Brain microvascular endothelial cell (primary cell): ENCODE results near the gene RPS27A.
"Not testable (repeated sequence)": the region's sequence is repeated elsewhere in the genome, so short reads cannot be mapped to it uniquely, and the experiment has no call there.

ENCODE experiments used
- DNase-seq: peaks from one replicate; pipeline ENCODE4 v3.0.0-alpha.2; 2020
- H3K27ac ChIP-seq: fragments of 250-450 bp; sonication (Bioruptor Pico); 2 replicates; pipeline ENCODE4 v1.5.1; 2020; ENCODE audit warnings: mild to moderate bottlenecking, moderate library complexity
- H3K27me3 ChIP-seq: fragments of 250-450 bp; sonication (Bioruptor Pico); replicated peaks from 2 replicates; pipeline ENCODE4 v1.5.1; 2020; ENCODE audit warnings: mild to moderate bottlenecking
- H3K36me3 ChIP-seq: fragments of 250-450 bp; sonication (Bioruptor Pico); replicated peaks from 2 replicates; pipeline ENCODE4 v1.5.1; 2020; ENCODE audit warnings: mild to moderate bottlenecking
- H3K4me3 ChIP-seq: 2 replicates; pipeline ENCODE4 v1.5.1; 2011; ENCODE audit warnings: low read depth, mild to moderate bottlenecking, control low read depth, low read length, moderate library complexity
- in situ Hi-C: cut with HindIII; loops from 2 replicates; pipeline ENCODE4 v1.10.0; 2017; ENCODE audit warnings: low sequenced_read_pairs, low pct_ligation_motif_present
- TF ChIP-seq, protein P1 (sequence below): IDR thresholded peaks from 2 replicates; pipeline ENCODE4 v1.5.1; 2011; ENCODE audit warnings: low read depth, mild to moderate bottlenecking, moderate library complexity, low read length, control low read depth, inconsistent platforms; ENCODE audit errors: missing control alignments

Gene RPS27A

DNA sequence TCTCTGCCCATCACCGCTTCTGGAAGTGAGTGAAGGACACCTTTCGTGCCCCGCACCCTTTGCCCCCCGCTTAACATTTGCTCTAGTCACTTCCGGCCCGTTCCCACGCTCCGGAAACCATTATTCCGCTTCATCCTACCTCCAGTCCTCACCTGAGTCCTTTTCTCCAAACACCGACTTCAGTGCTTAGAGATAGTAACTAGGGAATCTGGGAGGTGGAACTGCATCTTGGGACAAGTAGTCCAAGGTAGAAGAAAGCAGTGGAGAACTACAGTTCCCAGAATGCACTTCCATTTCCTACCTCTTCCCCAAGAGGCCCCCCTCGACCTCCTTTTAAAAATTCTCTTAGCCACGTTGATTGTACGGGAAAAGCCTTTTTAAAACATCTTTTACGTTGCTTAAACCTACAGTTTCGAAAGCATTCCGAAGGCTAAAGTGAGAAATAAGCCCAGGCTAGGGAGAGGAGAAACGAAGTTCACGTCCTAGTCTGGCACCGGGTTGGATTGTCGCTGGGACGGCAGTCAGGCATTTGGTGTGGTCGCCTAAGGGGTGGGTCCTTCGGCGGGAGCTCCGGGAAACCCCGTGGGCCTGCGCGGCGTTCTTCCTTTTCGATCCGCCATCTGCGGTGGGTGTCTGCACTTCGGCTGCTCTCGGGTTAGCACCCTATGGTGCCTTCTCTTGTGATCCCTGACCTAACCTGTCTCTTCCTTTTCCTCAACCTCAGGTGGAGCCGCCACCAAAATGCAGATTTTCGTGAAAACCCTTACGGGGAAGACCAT is at the start of gene RPS27A, which contains the start of gene CLHC1:
TSS of gene RPS27A (plus strand) at position 605 of the 779 bp plus-strand sequence. CDS start at position 742, 137 bp downstream.
TSS of gene CLHC1 (minus strand) at position 210 of the 779 bp plus-strand sequence. CDS start 9,882 bp downstream, outside the sequence.
- in situ Hi-C loops: no loop called here

DNA sequence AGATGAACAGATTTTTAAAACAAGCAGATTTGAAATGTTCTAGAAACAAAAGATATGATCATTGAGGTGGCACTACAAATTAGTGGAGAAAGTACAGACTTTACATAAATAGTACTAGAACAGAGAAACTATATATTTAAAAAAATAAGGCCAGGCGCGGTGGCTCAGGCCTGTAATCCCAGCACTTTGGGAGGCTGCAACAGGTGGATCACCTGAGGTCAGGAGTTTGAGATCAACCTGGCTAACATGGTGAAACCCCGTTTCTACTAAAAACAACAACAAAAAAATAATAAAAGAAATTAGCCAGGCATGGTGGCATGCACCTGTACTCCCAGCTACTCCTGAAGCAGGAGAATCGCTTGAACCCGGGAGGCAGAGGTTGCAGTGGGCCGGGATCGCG is 45.7 kb upstream of the RPS27A start:
- H3K27me3 ChIP-seq, DNase-seq, in situ Hi-C loops, H3K36me3 ChIP-seq, H3K27ac ChIP-seq, H3K4me3 ChIP-seq: not testable (repeated sequence)

More for the DNA sequence above, at the start of gene RPS27A, which contains the start of gene CLHC1:
- Histone ChIP-seq H3K36me3 (peaks cover 28% of the 10 kb centered on the region), H3K27ac (peak within 1 kb of the TSS; percentile 97), H3K4me3 (peak within 1 kb of the TSS; percentile 98), H3K27me3 (no peaks in the 10 kb centered on the region)
- peak; percentile 95 for DNase-seq
- TF ChIP-seq, protein P1, sequence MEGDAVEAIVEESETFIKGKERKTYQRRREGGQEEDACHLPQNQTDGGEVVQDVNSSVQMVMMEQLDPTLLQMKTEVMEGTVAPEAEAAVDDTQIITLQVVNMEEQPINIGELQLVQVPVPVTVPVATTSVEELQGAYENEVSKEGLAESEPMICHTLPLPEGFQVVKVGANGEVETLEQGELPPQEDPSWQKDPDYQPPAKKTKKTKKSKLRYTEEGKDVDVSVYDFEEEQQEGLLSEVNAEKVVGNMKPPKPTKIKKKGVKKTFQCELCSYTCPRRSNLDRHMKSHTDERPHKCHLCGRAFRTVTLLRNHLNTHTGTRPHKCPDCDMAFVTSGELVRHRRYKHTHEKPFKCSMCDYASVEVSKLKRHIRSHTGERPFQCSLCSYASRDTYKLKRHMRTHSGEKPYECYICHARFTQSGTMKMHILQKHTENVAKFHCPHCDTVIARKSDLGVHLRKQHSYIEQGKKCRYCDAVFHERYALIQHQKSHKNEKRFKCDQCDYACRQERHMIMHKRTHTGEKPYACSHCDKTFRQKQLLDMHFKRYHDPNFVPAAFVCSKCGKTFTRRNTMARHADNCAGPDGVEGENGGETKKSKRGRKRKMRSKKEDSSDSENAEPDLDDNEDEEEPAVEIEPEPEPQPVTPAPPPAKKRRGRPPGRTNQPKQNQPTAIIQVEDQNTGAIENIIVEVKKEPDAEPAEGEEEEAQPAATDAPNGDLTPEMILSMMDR: no peak

DNA sequence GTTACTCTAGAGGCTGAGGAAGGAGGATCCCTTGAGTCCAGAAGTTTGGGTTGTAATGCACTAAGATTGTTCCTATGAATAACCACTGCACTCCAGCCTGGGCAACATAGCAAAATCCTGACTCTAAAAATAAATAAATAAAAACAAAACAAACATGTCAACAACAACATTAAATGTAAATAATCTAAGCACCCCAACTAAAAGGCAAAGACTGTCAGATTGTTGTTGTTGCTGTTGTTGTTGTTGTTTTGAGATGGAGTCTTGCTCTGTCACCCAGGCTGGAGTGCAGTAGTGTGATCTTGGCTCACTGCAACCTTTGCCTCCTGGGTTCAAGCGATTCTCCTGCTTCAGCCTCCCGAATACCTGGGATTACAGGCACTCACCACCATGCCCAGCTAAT is 40.6 kb upstream of the RPS27A start:
- in situ Hi-C loops, H3K4me3 ChIP-seq, DNase-seq, H3K27ac ChIP-seq, H3K36me3 ChIP-seq, H3K27me3 ChIP-seq: not testable (repeated sequence)

DNA sequence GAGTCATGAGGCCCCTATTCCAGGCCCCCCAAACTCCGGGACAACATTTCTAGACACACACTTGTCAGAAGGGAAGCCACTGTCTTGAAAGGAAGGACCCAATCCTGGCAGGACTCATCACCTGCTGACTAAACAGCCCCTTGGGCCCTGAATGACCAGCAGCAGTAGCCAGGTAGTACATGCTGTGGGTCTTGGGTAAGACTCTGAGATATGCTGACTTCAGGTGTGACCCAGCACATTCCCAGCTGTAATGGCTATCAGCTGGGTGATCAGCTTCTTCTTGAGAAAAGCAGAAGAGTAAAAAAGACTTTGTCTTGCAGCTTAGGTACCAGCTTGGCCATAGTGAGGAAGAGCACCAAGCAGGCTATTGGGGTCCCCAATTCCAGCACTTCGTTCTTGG is 36.0 kb upstream of the RPS27A start:
- Histone ChIP-seq H3K4me3 (no peak overlapping the region), H3K27ac (no peak overlapping the region), H3K36me3 (peaks cover 2% of the 10 kb centered on the region), H3K27me3 (no peaks in the 10 kb centered on the region)
- in situ Hi-C loops: no loop called here
- no peak for DNase-seq
- TF ChIP-seq, protein P1: no peak

DNA sequence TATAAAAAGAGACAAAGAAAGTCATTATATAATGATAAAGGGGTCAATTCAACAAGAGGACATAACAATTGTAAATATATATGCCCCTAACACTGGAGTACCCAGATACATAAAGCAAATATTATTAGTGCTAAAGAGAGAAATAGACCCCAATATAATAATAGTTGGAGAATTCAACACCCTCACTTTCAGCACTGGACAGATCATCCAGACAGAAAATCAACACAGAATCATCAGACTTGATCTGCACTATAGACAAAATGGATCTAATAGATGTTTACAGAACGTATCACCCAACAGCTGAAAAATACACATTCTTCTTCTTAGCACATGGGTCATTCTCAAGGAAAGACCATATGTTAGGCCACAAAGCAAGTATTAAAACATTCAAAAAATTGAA is 32.1 kb upstream of the RPS27A start:
- TF ChIP-seq, protein P1: no peak
- H3K4me3 ChIP-seq: no peak overlapping the region
- H3K27ac ChIP-seq: no peak overlapping the region
- H3K27me3 ChIP-seq: no peaks in the 10 kb centered on the region
- no peak for DNase-seq
- H3K36me3 ChIP-seq: peaks cover 2% of the 10 kb centered on the region
- in situ Hi-C loops: no loop called here

DNA sequence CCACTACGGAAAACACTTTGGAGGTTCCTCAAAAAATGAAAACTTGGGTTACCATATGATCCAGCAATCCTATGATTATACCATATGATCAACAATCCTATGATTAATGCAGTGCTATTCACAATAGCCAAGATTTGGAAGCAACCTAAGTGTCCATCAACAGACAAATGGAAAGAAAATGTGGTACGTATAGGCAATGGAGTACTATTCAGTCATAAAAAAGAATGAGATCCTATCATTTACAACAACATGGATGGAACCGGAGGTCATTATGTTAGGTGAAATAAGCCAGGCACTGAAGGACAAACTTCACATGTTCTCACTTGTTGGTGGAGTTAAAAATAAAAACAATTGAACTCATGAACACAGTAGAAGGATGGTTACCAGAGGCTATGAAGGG is 28.0 kb upstream of the RPS27A start:
- H3K27ac ChIP-seq: no peak overlapping the region
- H3K36me3 ChIP-seq: peaks cover 3% of the 10 kb centered on the region
- TF ChIP-seq, protein P1: no peak
- H3K27me3 ChIP-seq: no peaks in the 10 kb centered on the region
- H3K4me3 ChIP-seq: no peak overlapping the region
- in situ Hi-C loops: no loop called here
- DNase-seq: no peak
